Right renal cortex interstitium (tissue), 3 donors: ENCODE measurements around the gene RPL10. TPM values are rescaled to one million over a fixed set of nuclear protein-coding genes. Genes with fewer than 3 reads are reported as not detected.

Experiments
- DNase-seq, 3 donors: peaks; one replicate each; pipeline ENCODE4 v3.0.0-alpha.2; 2013; ENCODE audit warnings: low read depth in 3 of 3, low spot score in 2 of 3
- polyA plus RNA-seq, 3 donors: library from polyadenylated mRNA; unstranded; fragments of 120-200 nt; gene quantifications; one replicate each; pipeline ENCODE4 v1.2.1, GENCODE V29; 2013; ENCODE audit not compliant: insufficient read length in 3 of 3

Gene RPL10
- polyA plus RNA-seq, 3 donors, result 2,793 to 3,161 (median 3,142) TPM

GRCh38 chrX:154428176-154429171 is 30.3 kb downstream of the RPL10 start, which contains the start of gene ATP6AP1:
ATP6AP1 (plus strand) TSS chrX:154428677; CDS start chrX:154428693, 16 bp downstream.
- peak in 1 of 3 donors; percentile 74 for DNase-seq

DNA sequence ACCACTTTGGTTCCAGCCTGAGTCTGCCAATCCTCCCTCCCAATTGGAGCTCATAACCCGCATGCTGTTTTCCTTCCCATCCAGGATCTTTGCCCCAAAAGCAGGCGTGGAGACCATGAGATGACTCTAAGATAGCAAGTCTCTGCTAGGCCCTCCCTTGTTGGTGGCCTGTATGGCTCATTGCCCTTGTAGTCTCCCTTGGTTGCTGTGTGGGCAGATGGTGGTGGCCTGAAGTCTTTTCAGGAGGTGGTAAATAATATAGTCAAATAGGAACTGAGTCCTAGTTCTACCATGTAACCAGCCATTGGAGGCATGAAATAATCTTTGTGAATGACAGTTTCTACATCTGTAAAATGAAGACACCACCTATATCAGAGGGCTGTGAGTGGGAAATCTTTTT is 31.5 kb downstream of the RPL10 start:
- no peak for DNase-seq

GRCh38 chrX:154430479-154430878 is 32.3 kb downstream of the RPL10 start:
- DNase-seq, result no peak

- DNase-seq, result no peak
These were observed 32.7 kb downstream of the RPL10 start for GRCh38 chrX:154430916-154431315.

DNA sequence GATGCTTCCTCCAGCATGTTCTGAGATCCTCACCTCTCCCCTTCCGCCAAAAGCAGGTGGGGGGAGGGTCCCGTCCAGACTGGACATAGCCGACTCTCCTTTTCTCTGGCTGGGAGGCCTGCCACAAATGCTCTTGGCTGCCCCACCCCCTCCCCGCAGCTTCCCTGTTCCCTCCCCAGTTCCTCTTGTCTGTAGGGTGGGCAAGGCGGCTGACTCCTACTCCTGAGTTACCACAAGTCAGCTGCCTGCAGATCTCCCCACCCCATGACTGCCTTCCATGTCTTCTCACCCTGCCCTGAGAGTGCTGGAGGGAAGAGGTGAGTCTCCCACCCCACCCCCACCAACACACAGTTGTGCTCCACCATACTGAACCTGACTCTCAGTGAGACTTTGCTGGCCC is 33.2 kb downstream of the RPL10 start:
- DNase-seq, result no peak

GRCh38 chrX:154432210-154432609 is 34.0 kb downstream of the RPL10 start:
- DNase-seq, result no peak

DNA sequence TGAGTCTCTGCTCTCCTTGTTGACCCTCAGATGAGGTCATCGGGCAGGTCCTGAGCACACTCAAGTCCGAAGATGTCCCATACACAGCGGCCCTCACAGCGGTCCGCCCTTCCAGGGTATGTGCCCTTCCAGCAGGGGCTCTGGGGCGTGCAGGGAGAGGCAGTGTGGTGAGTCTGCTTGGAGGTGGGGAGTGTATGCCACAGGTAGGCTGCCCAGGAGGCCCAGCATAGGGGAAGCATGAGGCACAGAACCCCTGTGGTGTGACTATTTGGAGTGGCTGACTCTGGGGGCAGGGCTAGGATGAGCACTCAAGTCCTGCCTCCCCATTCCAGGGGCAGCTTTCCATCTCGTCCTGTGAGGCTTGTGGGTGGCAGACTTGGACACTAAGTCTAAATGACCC is 35.4 kb downstream of the RPL10 start:
- DNase-seq, result no peak

DNA sequence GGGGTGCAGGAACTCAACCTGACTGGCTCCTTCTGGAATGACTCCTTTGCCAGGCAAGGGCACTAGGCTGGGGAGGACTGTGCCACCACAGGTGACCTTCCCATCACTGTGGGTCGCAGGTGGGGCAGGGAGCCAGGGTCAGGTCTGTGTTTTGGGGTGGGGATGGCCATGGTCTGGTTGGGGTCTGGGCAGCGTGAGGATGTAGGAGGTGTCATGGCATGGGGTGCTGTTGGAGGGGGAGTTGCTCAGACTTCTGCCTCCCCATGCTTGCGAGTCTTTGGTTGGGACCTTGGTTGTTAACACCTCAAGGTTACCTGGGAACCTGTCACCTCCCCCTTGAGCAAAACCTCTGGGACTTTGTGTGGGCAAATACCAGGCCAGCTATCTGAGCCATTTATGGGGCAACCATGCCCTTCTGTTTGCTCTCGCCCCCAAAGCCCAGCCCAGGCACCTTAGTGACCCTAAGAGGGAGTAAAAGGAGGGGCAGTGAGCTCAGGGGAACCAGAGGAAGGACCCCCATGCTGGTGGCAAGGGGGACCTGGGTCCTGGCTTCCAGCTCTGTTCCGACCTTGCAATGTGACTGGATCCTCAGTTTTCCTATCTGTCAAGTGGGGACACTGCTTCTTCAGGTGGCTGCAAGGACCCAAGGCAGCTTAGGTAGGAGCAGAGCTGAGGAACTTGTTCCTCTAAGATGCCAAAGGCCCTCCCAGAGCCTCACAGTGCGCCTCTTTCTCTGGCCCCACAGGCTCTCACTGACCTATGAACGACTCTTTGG is 36.4 kb downstream of the RPL10 start:
- no peak for DNase-seq

- no peak for DNase-seq
These were observed 37.1 kb downstream of the RPL10 start for GRCh38 chrX:154435171-154435733.

DNA sequence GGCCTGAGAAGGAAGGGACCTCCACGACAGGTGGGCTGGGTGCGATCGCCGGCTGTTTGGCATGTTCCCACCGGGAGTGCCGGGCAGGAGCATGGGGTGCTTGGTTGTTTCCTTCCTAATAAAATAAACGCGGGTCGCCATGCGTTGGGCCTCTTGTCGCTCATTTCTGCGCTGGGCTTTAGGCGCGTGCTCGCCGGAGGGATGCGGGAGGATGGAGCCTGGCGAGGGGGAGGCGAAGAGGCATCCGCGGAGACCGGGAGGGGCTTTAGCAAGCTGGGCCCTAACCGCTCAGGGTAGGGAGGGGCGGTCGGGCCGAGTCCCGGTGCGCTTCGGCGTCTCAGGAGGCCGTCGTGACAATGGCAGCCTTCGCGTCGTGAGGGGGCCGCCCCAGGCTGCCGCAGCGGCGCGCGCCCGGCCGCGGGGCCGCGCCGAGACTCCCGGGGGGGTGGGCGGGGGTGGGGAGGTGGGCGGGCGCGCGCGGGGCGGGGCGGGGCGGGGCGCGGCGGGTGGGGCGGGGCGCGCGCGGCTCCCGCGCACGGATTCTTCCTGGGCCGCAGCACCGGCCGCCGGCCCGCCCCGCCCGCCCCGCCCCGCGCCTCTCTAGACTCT is 38.3 kb downstream of the RPL10 start:
- DNase-seq, result no peak

- no peak for DNase-seq
These were observed 39.0 kb downstream of the RPL10 start, which contains the start of gene GDI1 for GRCh38 chrX:154436983-154437752. GDI1 (plus strand) TSS chrX:154437154; CDS start chrX:154437255, 101 bp downstream.

DNA sequence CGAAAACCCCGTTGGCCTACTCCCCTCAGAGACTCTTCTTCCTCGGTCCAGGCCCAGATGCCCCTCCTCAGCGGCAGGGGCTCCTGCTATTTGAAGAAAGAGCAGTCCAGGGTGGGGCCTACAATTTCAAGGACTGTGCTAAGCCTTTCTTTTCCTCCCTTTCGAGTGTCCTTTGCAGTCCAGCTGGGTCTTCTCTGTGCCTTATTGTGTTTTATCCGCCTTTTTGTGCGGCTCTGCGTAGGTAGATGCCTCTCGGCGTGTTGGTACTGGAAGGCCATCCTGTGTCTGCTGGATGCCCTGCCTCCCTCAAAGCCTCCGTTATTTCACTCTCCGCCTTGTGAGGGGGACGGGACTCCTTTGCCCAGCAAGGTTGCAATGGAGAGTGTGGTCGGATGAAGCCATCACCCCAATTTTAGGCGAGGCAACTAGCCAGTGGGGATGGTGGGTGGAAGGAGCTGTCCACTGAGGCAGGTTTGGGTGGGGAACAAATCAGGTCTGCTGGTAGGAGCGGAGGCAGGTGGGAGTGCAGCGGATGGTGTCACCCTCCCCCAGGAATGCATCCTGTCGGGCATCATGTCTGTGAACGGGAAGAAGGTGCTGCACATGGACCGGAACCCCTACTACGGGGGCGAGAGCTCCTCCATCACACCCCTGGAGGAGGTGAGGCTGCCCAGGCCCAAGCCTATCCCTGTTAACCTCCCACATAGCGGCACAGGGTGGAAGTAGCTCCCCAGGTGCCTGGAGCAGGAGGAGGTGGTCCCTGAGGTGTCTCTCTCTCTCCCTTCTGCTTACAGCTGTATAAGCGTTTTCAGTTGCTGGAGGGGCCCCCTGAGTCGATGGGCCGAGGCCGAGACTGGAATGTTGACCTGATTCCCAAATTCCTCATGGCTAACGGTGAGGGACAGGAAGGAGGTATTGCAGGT is 40.1 kb downstream of the RPL10 start:
- no peak for DNase-seq

DNA sequence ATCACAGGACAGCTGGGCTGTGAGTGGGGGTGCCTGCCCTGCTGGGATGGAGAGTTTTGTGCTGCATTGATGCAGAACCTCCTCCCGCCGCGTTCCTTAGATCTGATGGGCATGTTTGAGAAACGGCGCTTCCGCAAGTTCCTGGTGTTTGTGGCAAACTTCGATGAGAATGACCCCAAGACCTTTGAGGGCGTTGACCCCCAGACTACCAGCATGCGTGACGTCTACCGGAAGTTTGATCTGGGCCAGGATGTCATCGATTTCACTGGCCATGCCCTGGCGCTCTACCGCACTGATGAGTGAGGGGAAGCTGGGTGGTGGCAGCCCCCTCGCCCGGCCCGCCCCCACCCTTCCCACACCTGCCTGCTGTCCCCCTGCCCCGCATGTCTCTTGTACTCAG is 41.7 kb downstream of the RPL10 start:
- DNase-seq, result no peak

DNA sequence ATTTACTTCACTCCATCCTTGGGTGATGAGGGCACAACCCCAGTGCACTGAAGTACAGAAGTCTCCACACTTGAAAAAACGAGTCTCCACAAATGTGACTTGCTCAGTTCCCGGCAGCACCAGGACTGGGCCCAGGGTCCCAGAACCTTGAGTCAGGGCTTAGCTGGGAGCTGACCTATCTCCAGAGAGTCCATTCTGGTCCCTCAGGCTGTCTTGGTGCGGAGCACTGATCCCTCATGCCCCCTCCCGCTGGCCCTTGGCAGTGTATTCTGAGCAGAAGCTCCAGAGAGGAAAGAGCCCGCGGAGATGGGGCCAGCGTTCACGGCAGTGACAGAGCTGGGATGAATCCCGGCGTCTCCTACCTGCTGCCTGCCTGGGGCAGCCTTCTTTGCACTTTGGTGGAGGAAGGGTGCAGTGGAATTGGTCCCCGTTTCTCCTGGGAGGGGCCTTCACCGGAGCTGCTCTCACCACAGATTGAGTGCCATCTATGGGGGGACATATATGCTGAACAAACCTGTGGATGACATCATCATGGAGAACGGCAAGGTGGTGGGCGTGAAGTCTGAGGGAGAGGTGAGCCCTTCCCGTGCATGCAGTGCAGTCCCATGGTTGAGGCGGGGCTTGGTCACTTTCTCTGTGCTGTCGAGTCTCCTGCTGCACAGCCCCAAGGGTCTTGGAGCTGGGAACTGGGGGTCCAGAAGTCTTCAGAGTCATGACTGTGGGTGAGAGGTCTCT is 42.6 kb downstream of the RPL10 start:
- DNase-seq, result no peak

- DNase-seq, result no peak
These were observed 43.4 kb downstream of the RPL10 start for GRCh38 chrX:154441564-154441963.

GRCh38 chrX:154441984-154442707 is 44.0 kb downstream of the RPL10 start:
- DNase-seq, result no peak

- DNase-seq, result no peak
These were observed 45.3 kb downstream of the RPL10 start for GRCh38 chrX:154443479-154443910.
